IPS-18c (cell line): ENCODE results near the gene FBF1.
A peak's percentile ranks its signal among the peaks of the same experiment; 100 is the strongest.
"Not testable (repeated sequence)": the region's sequence is repeated elsewhere in the genome, so short reads cannot be mapped to it uniquely, and the experiment has no call there.

Experiments used
- H3K4me3 ChIP-seq: 2 replicates; pipeline ENCODE4 v1.7.0; 2013; ENCODE audit warnings: low read depth, mild to moderate bottlenecking, low read length, moderate library complexity; ENCODE audit not compliant: insufficient read depth
- H3K9me3 ChIP-seq: one replicate; pipeline ENCODE4 v1.6.1; 2013; ENCODE audit warnings: mild to moderate bottlenecking, low read length, moderate library complexity; ENCODE audit not compliant: control insufficient read depth, insufficient read depth

FBF1 gene

GRCh38 chr17:75891605-75892555, 49.0 kb downstream of the FBF1 start:
- H3K9me3 ChIP-seq: no peaks in the 10 kb centered on the region
- no peak overlapping the region for H3K4me3 ChIP-seq

- Histone ChIP-seq H3K4me3 (no peak overlapping the region), H3K9me3 (no peaks in the 10 kb centered on the region)
Observed at GRCh38 chr17:75891022-75891604, 49.7 kb downstream of the FBF1 start.

- Histone ChIP-seq H3K9me3 (no peaks in the 10 kb centered on the region), H3K4me3 (no peak overlapping the region)
Observed at GRCh38 chr17:75889454-75889853, 51.4 kb downstream of the FBF1 start.

GRCh38 chr17:75888484-75888883, 52.4 kb downstream of the FBF1 start:
- H3K4me3 ChIP-seq: no peak overlapping the region

GRCh38 chr17:75885860-75886259, 55.0 kb downstream of the FBF1 start:
- not testable (repeated sequence) for H3K4me3 ChIP-seq, H3K9me3 ChIP-seq

More at GRCh38 chr17:75888484-75888883, 52.4 kb downstream of the FBF1 start:
- H3K9me3 ChIP-seq: no peaks in the 10 kb centered on the region

GRCh38 chr17:75885431-75885830, 55.4 kb downstream of the FBF1 start:
- H3K9me3 ChIP-seq: no peaks in the 10 kb centered on the region

GRCh38 chr17:75881678-75882454, 59.0 kb downstream of the FBF1 start:
- H3K9me3 ChIP-seq: no peaks in the 10 kb centered on the region

More at GRCh38 chr17:75885431-75885830, 55.4 kb downstream of the FBF1 start:
- H3K4me3 ChIP-seq: no peak overlapping the region

GRCh38 chr17:75880266-75880665, 60.6 kb downstream of the FBF1 start:
- Histone ChIP-seq H3K4me3 (no peak overlapping the region), H3K9me3 (no peaks in the 10 kb centered on the region)

More at GRCh38 chr17:75881678-75882454, 59.0 kb downstream of the FBF1 start:
- H3K4me3 ChIP-seq: no peak overlapping the region

GRCh38 chr17:75878174-75878998, 62.5 kb downstream of the FBF1 start, which contains the start of gene TRIM47:
TSS of gene TRIM47 (minus strand) at chr17:75878581. CDS start at chr17:75878548, 33 bp downstream.
- peak within 1 kb of the TSS; percentile 61 for H3K4me3 ChIP-seq
- H3K9me3 ChIP-seq: no peaks in the 10 kb centered on the region

- Histone ChIP-seq H3K9me3 (no peaks in the 10 kb centered on the region), H3K4me3 (peak overlapping the region; percentile 61)
Observed at GRCh38 chr17:75877752-75878173, 63.1 kb downstream of the FBF1 start.

GRCh38 chr17:75876938-75877751, 63.7 kb downstream of the FBF1 start:
- Histone ChIP-seq H3K9me3 (no peaks in the 10 kb centered on the region), H3K4me3 (peak overlapping the region; percentile 61)

- H3K9me3 ChIP-seq: no peaks in the 10 kb centered on the region
Observed at GRCh38 chr17:75876190-75876937, 64.5 kb downstream of the FBF1 start.

GRCh38 chr17:75875940-75876189, 65.0 kb downstream of the FBF1 start:
- Histone ChIP-seq H3K9me3 (no peaks in the 10 kb centered on the region), H3K4me3 (no peak overlapping the region)

More at GRCh38 chr17:75876190-75876937, 64.5 kb downstream of the FBF1 start:
- H3K4me3 ChIP-seq: peak overlapping the region; percentile 61; the same call in 1 of the 2 replicates

- Histone ChIP-seq H3K9me3 (no peaks in the 10 kb centered on the region), H3K4me3 (no peak overlapping the region)
Observed at GRCh38 chr17:75875182-75875939, 65.5 kb downstream of the FBF1 start.
